ENCODE measurements around the gene SLC7A6. TPM values are rescaled to one million over a fixed set of nuclear protein-coding genes. Genes with fewer than 3 reads are reported as not detected.

Gene SLC7A6
- total and polyA plus RNA-seq, 2 experiments from 2014 or later: 20.5 to 29.7 TPM

DNA sequence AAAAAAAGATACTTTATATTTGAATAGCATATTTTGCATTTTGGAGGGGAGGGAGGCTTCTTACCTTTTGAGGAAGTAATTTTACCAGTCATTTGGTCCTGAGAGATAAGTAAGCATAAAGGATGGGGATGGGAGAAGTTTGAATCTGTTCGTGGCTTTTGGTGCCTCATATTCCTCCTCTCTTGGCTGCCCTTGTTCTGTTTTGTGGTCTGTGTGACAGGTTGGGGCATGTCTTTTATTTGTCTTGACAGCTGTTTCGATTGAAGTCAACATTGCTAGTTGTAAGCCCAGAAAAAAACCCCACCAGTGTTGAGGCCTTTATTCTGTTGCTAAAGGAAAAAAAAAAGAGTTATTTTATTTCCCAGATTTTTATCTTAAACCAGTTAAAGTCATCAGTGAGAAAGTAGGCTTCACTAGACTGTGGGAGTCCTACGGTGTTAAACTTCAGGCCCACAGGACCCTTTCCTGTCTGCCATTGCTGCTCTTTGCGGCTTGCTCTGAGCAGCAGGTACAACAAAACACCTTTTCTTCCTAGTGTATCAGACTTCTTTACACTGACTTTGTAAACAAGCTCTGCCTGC lies 11.4 kb downstream of the SLC7A6 start:
- H3K9me2 ChIP-seq (replicated peaks; ENCODE audit: insufficient read depth): no peaks in the 10 kb centered on the region
- H3K4me1 ChIP-seq (ENCODE audit: insufficient read depth): peaks cover 5% of the 10 kb centered on the region
- no peaks in the 10 kb centered on the region for H3K36me3 ChIP-seq (replicated peaks; ENCODE audit: insufficient read depth, low read depth)
- peak overlapping the region; percentile 23 for H3K27ac ChIP-seq
- no peaks in the 10 kb centered on the region for H3K27me3 ChIP-seq
- TF ChIP-seq, protein P1, sequence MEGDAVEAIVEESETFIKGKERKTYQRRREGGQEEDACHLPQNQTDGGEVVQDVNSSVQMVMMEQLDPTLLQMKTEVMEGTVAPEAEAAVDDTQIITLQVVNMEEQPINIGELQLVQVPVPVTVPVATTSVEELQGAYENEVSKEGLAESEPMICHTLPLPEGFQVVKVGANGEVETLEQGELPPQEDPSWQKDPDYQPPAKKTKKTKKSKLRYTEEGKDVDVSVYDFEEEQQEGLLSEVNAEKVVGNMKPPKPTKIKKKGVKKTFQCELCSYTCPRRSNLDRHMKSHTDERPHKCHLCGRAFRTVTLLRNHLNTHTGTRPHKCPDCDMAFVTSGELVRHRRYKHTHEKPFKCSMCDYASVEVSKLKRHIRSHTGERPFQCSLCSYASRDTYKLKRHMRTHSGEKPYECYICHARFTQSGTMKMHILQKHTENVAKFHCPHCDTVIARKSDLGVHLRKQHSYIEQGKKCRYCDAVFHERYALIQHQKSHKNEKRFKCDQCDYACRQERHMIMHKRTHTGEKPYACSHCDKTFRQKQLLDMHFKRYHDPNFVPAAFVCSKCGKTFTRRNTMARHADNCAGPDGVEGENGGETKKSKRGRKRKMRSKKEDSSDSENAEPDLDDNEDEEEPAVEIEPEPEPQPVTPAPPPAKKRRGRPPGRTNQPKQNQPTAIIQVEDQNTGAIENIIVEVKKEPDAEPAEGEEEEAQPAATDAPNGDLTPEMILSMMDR (IDR thresholded peaks at IDR 0.05; ENCODE audit: poor library complexity): no peak
- no peak for TF ChIP-seq EZH2 (IDR thresholded peaks at IDR 0.05; ENCODE audit: borderline replicate concordance)
- TF ChIP-seq EZH2phosphoT487 (IDR thresholded peaks at IDR 0.05; ENCODE audit: low read depth, severe bottlenecking, unreplicated experiment): no peak
- DNase-seq (ENCODE audit: low spot score): no peak
- 69% methylated on average over 4 of the region's 4 CpGs for WGBS (ENCODE audit: low lambda C conversion rate, missing lambda C conversion rate)
- no peaks in the 10 kb centered on the region for H3K9me3 ChIP-seq (ENCODE audit: low read depth)
- no peak overlapping the region for H3K4me2 ChIP-seq
- H3K4me3 ChIP-seq: no peak overlapping the region
- H4K20me1 ChIP-seq (ENCODE audit: insufficient read depth, poor library complexity, severe bottlenecking): no peaks in the 10 kb centered on the region
- no peak overlapping the region for H2AFZ ChIP-seq
- peaks cover 52% of the 10 kb centered on the region for H3K79me2 ChIP-seq

DNA sequence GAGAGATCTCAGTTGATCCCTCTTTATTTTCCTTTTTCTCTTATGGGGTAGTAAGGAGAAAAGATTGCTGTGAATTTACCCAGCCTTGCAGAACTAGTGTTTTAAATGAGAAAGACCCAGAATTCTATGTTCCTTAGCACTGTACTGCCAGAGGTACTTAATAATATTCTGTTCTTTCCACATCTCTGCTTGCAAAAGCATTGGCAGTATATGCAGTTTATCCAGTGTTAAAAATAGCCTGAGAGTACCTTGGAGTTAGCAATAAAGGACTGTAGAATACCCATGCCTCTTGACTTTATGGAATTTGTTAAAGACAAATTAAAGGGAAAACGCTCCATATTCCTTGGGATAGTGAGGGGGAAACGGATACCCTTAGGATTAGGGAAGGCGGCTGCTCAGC lies 11.9 kb downstream of the SLC7A6 start:
- Histone ChIP-seq H3K9me3 (ENCODE audit: low read depth) (no peaks in the 10 kb centered on the region), H3K4me2 (no peak overlapping the region), H3K4me3 (no peak overlapping the region), H3K27me3 (no peaks in the 10 kb centered on the region), H3K79me2 (peaks cover 47% of the 10 kb centered on the region), H3K36me3 (replicated peaks; ENCODE audit: insufficient read depth, low read depth) (no peaks in the 10 kb centered on the region), H3K4me1 (ENCODE audit: insufficient read depth) (peaks cover 5% of the 10 kb centered on the region), H3K27ac (peak overlapping the region; percentile 23), H4K20me1 (ENCODE audit: insufficient read depth, poor library complexity, severe bottlenecking) (no peaks in the 10 kb centered on the region), H3K9me2 (replicated peaks; ENCODE audit: insufficient read depth) (no peaks in the 10 kb centered on the region), H2AFZ (no peak overlapping the region)
- no peak for TF ChIP-seq EZH2phosphoT487 (IDR thresholded peaks at IDR 0.05; ENCODE audit: low read depth, severe bottlenecking, unreplicated experiment)
- TF ChIP-seq, protein P1 (IDR thresholded peaks at IDR 0.05; ENCODE audit: poor library complexity): no peak
- TF ChIP-seq EZH2 (IDR thresholded peaks at IDR 0.05; ENCODE audit: borderline replicate concordance): no peak
- WGBS (ENCODE audit: low lambda C conversion rate, missing lambda C conversion rate): 78% methylated on average over 3 of the region's 3 CpGs
- DNase-seq (ENCODE audit: low spot score): no peak

DNA sequence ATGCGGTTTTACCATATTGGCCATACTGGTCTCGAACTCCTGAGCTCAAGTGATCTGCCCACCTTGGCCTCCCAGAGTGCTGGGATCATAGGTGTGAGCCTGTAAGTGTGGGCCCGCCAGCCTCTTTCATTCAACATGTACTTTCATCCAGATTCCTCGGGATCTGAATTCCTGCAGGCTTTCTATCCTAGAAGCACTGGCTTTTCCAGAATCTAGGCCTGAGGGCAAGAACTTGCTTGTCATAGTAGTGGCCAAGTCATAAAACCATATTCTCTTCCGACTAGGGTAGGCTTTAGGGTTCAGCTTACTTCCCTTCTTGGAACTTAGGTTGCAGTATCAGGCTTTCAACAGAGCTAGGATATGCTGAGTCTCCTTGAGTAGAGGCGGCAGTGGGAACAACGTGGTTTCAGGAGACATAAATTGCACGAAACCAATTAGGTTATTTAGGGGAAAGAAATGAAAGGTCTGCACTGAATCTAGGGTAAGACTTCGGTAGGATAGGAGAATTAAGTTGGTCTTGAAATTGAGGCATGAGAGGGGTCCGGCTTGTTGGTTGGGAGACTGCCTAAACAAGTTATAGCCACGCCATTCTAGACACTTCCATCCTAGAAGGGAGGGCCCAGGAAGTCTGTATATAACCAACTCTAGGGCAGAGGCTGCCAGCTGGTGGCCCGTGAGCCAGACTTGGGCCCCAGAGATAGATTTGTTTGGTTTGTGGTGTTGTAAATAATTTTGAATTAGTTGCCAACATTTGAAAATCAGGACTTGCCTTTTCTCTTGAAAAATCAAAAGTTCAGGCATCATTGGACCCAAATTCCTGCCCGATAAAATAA lies 15.6 kb downstream of the SLC7A6 start:
- Histone ChIP-seq H3K79me2 (peaks cover 15% of the 10 kb centered on the region), H3K9me2 (replicated peaks; ENCODE audit: insufficient read depth) (no peaks in the 10 kb centered on the region), H3K4me2 (no peak overlapping the region), H4K20me1 (ENCODE audit: insufficient read depth, poor library complexity, severe bottlenecking) (no peaks in the 10 kb centered on the region), H3K4me1 (ENCODE audit: insufficient read depth) (peaks cover 5% of the 10 kb centered on the region), H2AFZ (no peak overlapping the region), H3K36me3 (replicated peaks; ENCODE audit: insufficient read depth, low read depth) (no peaks in the 10 kb centered on the region), H3K9me3 (ENCODE audit: low read depth) (no peaks in the 10 kb centered on the region), H3K27me3 (no peaks in the 10 kb centered on the region), H3K27ac (no peak overlapping the region), H3K4me3 (no peak overlapping the region)
- no peak for TF ChIP-seq EZH2phosphoT487 (IDR thresholded peaks at IDR 0.05; ENCODE audit: low read depth, severe bottlenecking, unreplicated experiment)
- TF ChIP-seq, protein P1 (IDR thresholded peaks at IDR 0.05; ENCODE audit: poor library complexity): no peak
- TF ChIP-seq EZH2 (IDR thresholded peaks at IDR 0.05; ENCODE audit: borderline replicate concordance): no peak
- DNase-seq (ENCODE audit: low spot score): no peak
- 93% methylated on average over 13 of the region's 13 CpGs for WGBS (ENCODE audit: low lambda C conversion rate, missing lambda C conversion rate)
